ENCODE measurements around the gene MYCN.

Gene MYCN

DNA sequence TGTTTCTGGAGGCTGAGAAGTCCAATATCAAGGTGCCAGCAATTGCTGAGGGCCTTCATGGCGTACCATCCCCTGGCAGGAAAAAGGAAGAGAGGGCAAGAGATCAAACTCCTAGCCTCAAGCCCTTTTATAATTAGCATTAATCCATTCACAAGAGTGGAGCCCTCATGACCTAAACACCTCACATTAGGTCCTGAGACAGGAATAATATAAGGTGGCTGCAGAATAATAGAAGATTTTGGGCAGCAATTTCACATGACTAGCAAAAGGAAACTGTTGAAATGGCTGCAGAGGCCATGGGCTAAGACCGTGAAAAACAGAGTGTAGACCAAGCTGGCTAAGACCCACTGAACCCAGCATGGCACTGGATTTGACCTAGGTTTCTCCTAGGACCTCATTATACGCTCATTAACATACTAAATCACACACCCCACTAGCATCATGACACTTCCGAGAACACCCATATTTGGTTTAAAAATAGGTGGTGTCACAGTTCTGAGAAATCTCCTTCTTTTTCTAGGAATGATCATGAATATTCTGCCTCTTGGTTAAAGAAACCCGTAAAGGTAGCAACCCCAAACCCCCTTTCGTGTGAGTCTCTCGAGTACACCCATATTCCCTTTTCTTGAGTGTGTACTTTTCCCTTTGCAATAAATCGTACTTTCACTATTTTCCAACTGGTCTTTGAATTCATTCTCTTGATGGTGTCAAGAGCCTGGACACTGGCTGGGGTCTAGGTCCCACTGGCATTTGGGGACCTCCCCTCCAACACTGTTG, 3.1 kb upstream of the MYCN start:
- Histone ChIP-seq H3K27me3 (ENCODE audit: low read length) (no peaks in the 10 kb centered on the region), H3K9me3 (ENCODE audit: insufficient read depth, low read length) (no peaks in the 10 kb centered on the region), H3K9ac (ENCODE audit: low read length) (no peak overlapping the region), H3F3A (ENCODE audit: insufficient read depth) (no peaks in the 10 kb centered on the region), H2AFZ (ENCODE audit: low read depth, low read length, severe bottlenecking) (no peak overlapping the region), H3K4me3 (ENCODE audit: insufficient read depth, low read length, poor library complexity, severe bottlenecking) (no peak overlapping the region), H3K36me3 (ENCODE audit: low read length) (no peaks in the 10 kb centered on the region), H3K4me2 (ENCODE audit: low read depth, low read length, poor library complexity, severe bottlenecking) (no peak overlapping the region), H3K27ac (ENCODE audit: low read depth, low read length) (no peak overlapping the region), H4K20me1 (ENCODE audit: low read depth, low read length) (no peaks in the 10 kb centered on the region), H3K9me2 (replicated peaks; ENCODE audit: insufficient read depth, low read length) (no peaks in the 10 kb centered on the region), H3K79me2 (ENCODE audit: insufficient read depth, low read length) (no peaks in the 10 kb centered on the region)
- TF ChIP-seq, protein P1, sequence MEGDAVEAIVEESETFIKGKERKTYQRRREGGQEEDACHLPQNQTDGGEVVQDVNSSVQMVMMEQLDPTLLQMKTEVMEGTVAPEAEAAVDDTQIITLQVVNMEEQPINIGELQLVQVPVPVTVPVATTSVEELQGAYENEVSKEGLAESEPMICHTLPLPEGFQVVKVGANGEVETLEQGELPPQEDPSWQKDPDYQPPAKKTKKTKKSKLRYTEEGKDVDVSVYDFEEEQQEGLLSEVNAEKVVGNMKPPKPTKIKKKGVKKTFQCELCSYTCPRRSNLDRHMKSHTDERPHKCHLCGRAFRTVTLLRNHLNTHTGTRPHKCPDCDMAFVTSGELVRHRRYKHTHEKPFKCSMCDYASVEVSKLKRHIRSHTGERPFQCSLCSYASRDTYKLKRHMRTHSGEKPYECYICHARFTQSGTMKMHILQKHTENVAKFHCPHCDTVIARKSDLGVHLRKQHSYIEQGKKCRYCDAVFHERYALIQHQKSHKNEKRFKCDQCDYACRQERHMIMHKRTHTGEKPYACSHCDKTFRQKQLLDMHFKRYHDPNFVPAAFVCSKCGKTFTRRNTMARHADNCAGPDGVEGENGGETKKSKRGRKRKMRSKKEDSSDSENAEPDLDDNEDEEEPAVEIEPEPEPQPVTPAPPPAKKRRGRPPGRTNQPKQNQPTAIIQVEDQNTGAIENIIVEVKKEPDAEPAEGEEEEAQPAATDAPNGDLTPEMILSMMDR (IDR thresholded peaks at IDR 0.05; ENCODE audit: insufficient read depth, low read length, poor library complexity, severe bottlenecking) = no peak
- TF ChIP-seq EZH2phosphoT487 (conservative IDR thresholded peaks at IDR 0.05; ENCODE audit: low read length) = no peak

GRCh38 chr2:15937882-15938802, 2.2 kb upstream of the MYCN start:
- no peak overlapping the region for H3K27ac ChIP-seq (ENCODE audit: low read depth, low read length)
- H3K79me2 ChIP-seq (ENCODE audit: insufficient read depth, low read length) = no peaks in the 10 kb centered on the region
- no peaks in the 10 kb centered on the region for H3K9me3 ChIP-seq (ENCODE audit: insufficient read depth, low read length)
- no peaks in the 10 kb centered on the region for H3K9me2 ChIP-seq (replicated peaks; ENCODE audit: insufficient read depth, low read length)
- TF ChIP-seq EZH2phosphoT487 (conservative IDR thresholded peaks at IDR 0.05; ENCODE audit: low read length) = no peak
- TF ChIP-seq, protein P1 (IDR thresholded peaks at IDR 0.05; ENCODE audit: insufficient read depth, low read length, poor library complexity, severe bottlenecking) = no peak
- H2AFZ ChIP-seq (ENCODE audit: low read depth, low read length, severe bottlenecking) = no peak overlapping the region
- no peaks in the 10 kb centered on the region for H4K20me1 ChIP-seq (ENCODE audit: low read depth, low read length)
- H3K4me2 ChIP-seq (ENCODE audit: low read depth, low read length, poor library complexity, severe bottlenecking) = no peak overlapping the region
- no peaks in the 10 kb centered on the region for H3F3A ChIP-seq (ENCODE audit: insufficient read depth)
- H3K36me3 ChIP-seq (ENCODE audit: low read length) = no peaks in the 10 kb centered on the region
- no peaks in the 10 kb centered on the region for H3K27me3 ChIP-seq (ENCODE audit: low read length)
- no peak overlapping the region for H3K4me3 ChIP-seq (ENCODE audit: insufficient read depth, low read length, poor library complexity, severe bottlenecking)
- H3K9ac ChIP-seq (ENCODE audit: low read length) = no peak overlapping the region

- Histone ChIP-seq H4K20me1 (ENCODE audit: low read depth, low read length) (no peaks in the 10 kb centered on the region), H3K36me3 (ENCODE audit: low read length) (no peaks in the 10 kb centered on the region), H3K27me3 (ENCODE audit: low read length) (no peaks in the 10 kb centered on the region), H3K4me2 (ENCODE audit: low read depth, low read length, poor library complexity, severe bottlenecking) (no peak overlapping the region), H2AFZ (ENCODE audit: low read depth, low read length, severe bottlenecking) (no peak overlapping the region), H3K27ac (ENCODE audit: low read depth, low read length) (no peak overlapping the region), H3K9me3 (ENCODE audit: insufficient read depth, low read length) (no peaks in the 10 kb centered on the region), H3K9ac (ENCODE audit: low read length) (no peak overlapping the region), H3F3A (ENCODE audit: insufficient read depth) (no peaks in the 10 kb centered on the region), H3K79me2 (ENCODE audit: insufficient read depth, low read length) (no peaks in the 10 kb centered on the region), H3K4me3 (ENCODE audit: insufficient read depth, low read length, poor library complexity, severe bottlenecking) (no peak overlapping the region), H3K9me2 (replicated peaks; ENCODE audit: insufficient read depth, low read length) (no peaks in the 10 kb centered on the region)
- TF ChIP-seq EZH2phosphoT487 (conservative IDR thresholded peaks at IDR 0.05; ENCODE audit: low read length) = no peak
- TF ChIP-seq, protein P1 (IDR thresholded peaks at IDR 0.05; ENCODE audit: insufficient read depth, low read length, poor library complexity, severe bottlenecking) = no peak
These were observed 1.4 kb upstream of the MYCN start for GRCh38 chr2:15938803-15939555.
